ENCODE data around the gene RIMBP2.

RIMBP2 gene

GRCh38 chr12:130498589-130499385 lies 217.3 kb downstream of the RIMBP2 start:
- no peak overlapping the region for H3K4me3 ChIP-seq (ENCODE audit: low read depth, low read length)
- no peak for TF ChIP-seq CTCF (IDR thresholded peaks at IDR 0.05; ENCODE audit: borderline replicate concordance, insufficient read depth, low read depth, low read length)

- no peak overlapping the region for H3K4me3 ChIP-seq (ENCODE audit: low read depth, low read length)
- no peak for TF ChIP-seq CTCF (IDR thresholded peaks at IDR 0.05; ENCODE audit: borderline replicate concordance, insufficient read depth, low read depth, low read length)
Measured at GRCh38 chr12:130497991-130498390, 218.1 kb downstream of the RIMBP2 start.

- no peak for TF ChIP-seq CTCF (IDR thresholded peaks at IDR 0.05; ENCODE audit: borderline replicate concordance, insufficient read depth, low read depth, low read length)
Measured at GRCh38 chr12:130497321-130497720, 218.8 kb downstream of the RIMBP2 start.

GRCh38 chr12:130496516-130497120 lies 219.5 kb downstream of the RIMBP2 start:
- no peak for TF ChIP-seq CTCF (IDR thresholded peaks at IDR 0.05; ENCODE audit: borderline replicate concordance, insufficient read depth, low read depth, low read length)
- H3K4me3 ChIP-seq (ENCODE audit: low read depth, low read length), result no peak overlapping the region

More at GRCh38 chr12:130497321-130497720, 218.8 kb downstream of the RIMBP2 start:
- H3K4me3 ChIP-seq (ENCODE audit: low read depth, low read length), result no peak overlapping the region

- TF ChIP-seq CTCF (IDR thresholded peaks at IDR 0.05; ENCODE audit: borderline replicate concordance, insufficient read depth, low read depth, low read length), result no peak
- no peak overlapping the region for H3K4me3 ChIP-seq (ENCODE audit: low read depth, low read length)
Measured at GRCh38 chr12:130495156-130495555, 220.9 kb downstream of the RIMBP2 start.

- no peak for TF ChIP-seq CTCF (IDR thresholded peaks at IDR 0.05; ENCODE audit: borderline replicate concordance, insufficient read depth, low read depth, low read length)
- H3K4me3 ChIP-seq (ENCODE audit: low read depth, low read length), result no peak overlapping the region
Measured at GRCh38 chr12:130494736-130495135, 221.4 kb downstream of the RIMBP2 start.

GRCh38 chr12:130493951-130494350 lies 222.1 kb downstream of the RIMBP2 start:
- TF ChIP-seq CTCF (IDR thresholded peaks at IDR 0.05; ENCODE audit: borderline replicate concordance, insufficient read depth, low read depth, low read length), result no peak
- H3K4me3 ChIP-seq (ENCODE audit: low read depth, low read length), result no peak overlapping the region

All from GM12875 (cell line).